SK-N-SH treated with all-trans-retinoic acid at 6 μM for 48 hours (cell line): ENCODE data around the gene FSIP1.

Experiments
- ATAC-seq: fragments of 200-7000 bp; cut with Tn5 transposase; 3 replicates; pipeline ENCODE4 v1.9.1; 2020; ENCODE audit warnings: mild to moderate bottlenecking, moderate library complexity
- ARNTL ChIP-seq: fragments of 450-650 bp; formaldehyde crosslinking; IDR thresholded peaks from 2 replicates; pipeline ENCODE4 v1.5.0; 2020; ENCODE audit warnings: low read depth, mild to moderate bottlenecking, moderate library complexity, borderline replicate concordance
- BACH2 ChIP-seq: fragments of 250-450 bp; sonication (Bioruptor Pico); IDR thresholded peaks from 2 replicates; pipeline ENCODE4 v1.9.0; 2021; ENCODE audit warnings: mild to moderate bottlenecking, borderline replicate concordance
- CSDC2 ChIP-seq: fragments of 250-450 bp; sonication (Bioruptor Pico); IDR thresholded peaks from 2 replicates; pipeline ENCODE4 v1.5.0; 2020; ENCODE audit warnings: mild to moderate bottlenecking, moderate library complexity
- ESRRG ChIP-seq: fragments of 250-450 bp; sonication (Bioruptor Pico); IDR thresholded peaks from 2 replicates; pipeline ENCODE4 v1.6.1; 2021; ENCODE audit warnings: mild to moderate bottlenecking
- GLIS3 ChIP-seq: fragments of 250-450 bp; sonication (Bioruptor Pico); IDR thresholded peaks from 2 replicates; pipeline ENCODE4 v1.5.0; 2020; ENCODE audit warnings: mild to moderate bottlenecking, moderate library complexity
- ISL1 ChIP-seq: fragments of 250-450 bp; sonication (Bioruptor Pico); IDR thresholded peaks from 2 replicates; pipeline ENCODE4 v2.1.2; 2022; ENCODE audit warnings: mild to moderate bottlenecking, moderate library complexity
- OSR1 ChIP-seq: fragments of 250-450 bp; sonication (Bioruptor Pico); IDR thresholded peaks from 2 replicates; pipeline ENCODE4 v1.8.0; 2022; ENCODE audit warnings: moderate library complexity, mild to moderate bottlenecking, inconsistent platforms
- POU6F1 ChIP-seq: fragments of 250-450 bp; sonication (Bioruptor Pico); IDR thresholded peaks from 2 replicates; pipeline ENCODE4 v1.8.0; 2021; ENCODE audit warnings: low read depth, mild to moderate bottlenecking, moderate library complexity, borderline replicate concordance
- PPARA ChIP-seq: fragments of 250-450 bp; sonication (Bioruptor Pico); IDR thresholded peaks from 2 replicates; pipeline ENCODE4 v1.5.0; 2020; ENCODE audit warnings: mild to moderate bottlenecking, borderline replicate concordance
- RARB ChIP-seq: fragments of 250-450 bp; sonication (Bioruptor Pico); IDR thresholded peaks from 2 replicates; pipeline ENCODE4 v1.8.0; 2021; ENCODE audit warnings: mild to moderate bottlenecking, moderate library complexity
- SNAI2 ChIP-seq: fragments of 250-450 bp; sonication (Bioruptor Pico); IDR thresholded peaks from 2 replicates; pipeline ENCODE4 v1.5.0; 2020; ENCODE audit warnings: mild to moderate bottlenecking, moderate library complexity
- TCF4 ChIP-seq: fragments of 250-450 bp; sonication (Bioruptor Pico); IDR thresholded peaks from 2 replicates; pipeline ENCODE4 v1.8.0; 2021; ENCODE audit warnings: mild to moderate bottlenecking, moderate library complexity, borderline replicate concordance
- TOX ChIP-seq: fragments of 250-450 bp; sonication (Bioruptor Pico); IDR thresholded peaks from 2 replicates; pipeline ENCODE4 v1.8.0; 2021; ENCODE audit warnings: mild to moderate bottlenecking, moderate library complexity, borderline replicate concordance
- ZC3H10 ChIP-seq: fragments of 250-450 bp; sonication (Bioruptor Pico); IDR thresholded peaks from 2 replicates; pipeline ENCODE4 v1.5.1; 2021; ENCODE audit warnings: mild to moderate bottlenecking, moderate library complexity
- ZFP3 ChIP-seq: fragments of 250-450 bp; sonication (Bioruptor Pico); IDR thresholded peaks from 2 replicates; pipeline ENCODE4 v1.5.0; 2020; ENCODE audit warnings: mild to moderate bottlenecking, moderate library complexity
- ZNF565 ChIP-seq: fragments of 450-650 bp; formaldehyde crosslinking; conservative IDR thresholded peaks from 2 replicates; pipeline ENCODE4 v1.5.0; 2020; ENCODE audit warnings: low read depth, mild to moderate bottlenecking, moderate library complexity
- ZNF70 ChIP-seq: fragments of 450-650 bp; formaldehyde crosslinking; IDR thresholded peaks from 2 replicates; pipeline ENCODE4 v1.5.0; 2020; ENCODE audit warnings: mild to moderate bottlenecking, moderate library complexity
- ZNF8 ChIP-seq: fragments of 450-650 bp; formaldehyde crosslinking; IDR thresholded peaks from 2 replicates; pipeline ENCODE4 v1.5.0; 2020; ENCODE audit warnings: mild to moderate bottlenecking, moderate library complexity
- TF ChIP-seq, protein P1 (sequence below): fragments of 250-450 bp; sonication (Bioruptor Pico); IDR thresholded peaks from 2 replicates; pipeline ENCODE4 v1.5.1; 2021; ENCODE audit warnings: mild to moderate bottlenecking, moderate library complexity
- TF ChIP-seq, protein P2 (sequence below): fragments of 250-450 bp; sonication (Bioruptor Pico); IDR thresholded peaks from 2 replicates; pipeline ENCODE4 v1.5.0; 2020; ENCODE audit warnings: mild to moderate bottlenecking, moderate library complexity
- TF ChIP-seq, protein P3 (sequence below): fragments of 250-450 bp; sonication (Bioruptor Pico); IDR thresholded peaks from 2 replicates; pipeline ENCODE4 v1.8.0; 2020; ENCODE audit warnings: mild to moderate bottlenecking, moderate library complexity, borderline replicate concordance

FSIP1 gene

DNA sequence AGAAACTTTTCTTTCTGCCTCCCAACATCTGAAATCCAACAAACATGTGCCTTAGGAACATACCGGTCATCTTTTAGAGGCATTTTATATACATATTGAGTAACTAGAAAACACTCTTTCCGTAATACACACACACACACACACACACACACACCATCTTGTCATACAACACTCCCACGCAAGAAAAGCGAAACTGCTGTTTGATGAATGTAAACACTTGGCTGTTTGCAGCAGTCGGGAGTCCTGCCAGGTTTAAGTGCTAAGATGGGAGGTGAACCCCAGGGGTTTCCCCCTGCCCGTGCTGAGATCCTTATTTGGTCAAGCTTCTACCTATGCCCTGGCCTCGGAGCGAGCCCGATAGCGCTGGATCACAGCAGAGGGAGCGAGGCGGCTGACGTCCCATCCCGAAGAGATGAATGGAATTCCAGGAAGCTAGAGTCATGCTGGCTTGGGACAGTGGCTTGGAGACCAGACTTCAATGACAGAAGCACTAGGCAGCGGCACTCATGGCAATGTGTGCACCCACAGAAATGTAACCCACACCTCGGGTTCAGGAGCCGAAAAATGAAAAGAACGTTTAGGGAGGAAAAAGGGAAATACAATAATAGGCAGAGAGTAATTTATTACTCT, 203.0 kb downstream of the FSIP1 start:
- no peak for TF ChIP-seq ZC3H10
- TF ChIP-seq BACH2 (CRISPR knock-in tag) = no peak
- TF ChIP-seq ZNF565 (CRISPR knock-in tag) = no peak
- TF ChIP-seq OSR1 (CRISPR knock-in tag) = no peak
- TF ChIP-seq RARB (CRISPR knock-in tag) = no peak
- no peak for TF ChIP-seq ESRRG
- no peak for TF ChIP-seq CSDC2
- no peak for TF ChIP-seq TOX (CRISPR knock-in tag)
- TF ChIP-seq ZNF8 = no peak
- no peak for TF ChIP-seq PPARA (CRISPR knock-in tag)
- TF ChIP-seq, protein P1, sequence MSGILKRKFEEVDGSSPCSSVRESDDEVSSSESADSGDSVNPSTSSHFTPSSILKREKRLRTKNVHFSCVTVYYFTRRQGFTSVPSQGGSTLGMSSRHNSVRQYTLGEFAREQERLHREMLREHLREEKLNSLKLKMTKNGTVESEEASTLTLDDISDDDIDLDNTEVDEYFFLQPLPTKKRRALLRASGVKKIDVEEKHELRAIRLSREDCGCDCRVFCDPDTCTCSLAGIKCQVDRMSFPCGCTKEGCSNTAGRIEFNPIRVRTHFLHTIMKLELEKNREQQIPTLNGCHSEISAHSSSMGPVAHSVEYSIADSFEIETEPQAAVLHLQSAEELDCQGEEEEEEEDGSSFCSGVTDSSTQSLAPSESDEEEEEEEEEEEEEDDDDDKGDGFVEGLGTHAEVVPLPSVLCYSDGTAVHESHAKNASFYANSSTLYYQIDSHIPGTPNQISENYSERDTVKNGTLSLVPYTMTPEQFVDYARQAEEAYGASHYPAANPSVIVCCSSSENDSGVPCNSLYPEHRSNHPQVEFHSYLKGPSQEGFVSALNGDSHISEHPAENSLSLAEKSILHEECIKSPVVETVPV = no peak
- TF ChIP-seq TCF4 (CRISPR knock-in tag) = no peak
- TF ChIP-seq, protein P2, sequence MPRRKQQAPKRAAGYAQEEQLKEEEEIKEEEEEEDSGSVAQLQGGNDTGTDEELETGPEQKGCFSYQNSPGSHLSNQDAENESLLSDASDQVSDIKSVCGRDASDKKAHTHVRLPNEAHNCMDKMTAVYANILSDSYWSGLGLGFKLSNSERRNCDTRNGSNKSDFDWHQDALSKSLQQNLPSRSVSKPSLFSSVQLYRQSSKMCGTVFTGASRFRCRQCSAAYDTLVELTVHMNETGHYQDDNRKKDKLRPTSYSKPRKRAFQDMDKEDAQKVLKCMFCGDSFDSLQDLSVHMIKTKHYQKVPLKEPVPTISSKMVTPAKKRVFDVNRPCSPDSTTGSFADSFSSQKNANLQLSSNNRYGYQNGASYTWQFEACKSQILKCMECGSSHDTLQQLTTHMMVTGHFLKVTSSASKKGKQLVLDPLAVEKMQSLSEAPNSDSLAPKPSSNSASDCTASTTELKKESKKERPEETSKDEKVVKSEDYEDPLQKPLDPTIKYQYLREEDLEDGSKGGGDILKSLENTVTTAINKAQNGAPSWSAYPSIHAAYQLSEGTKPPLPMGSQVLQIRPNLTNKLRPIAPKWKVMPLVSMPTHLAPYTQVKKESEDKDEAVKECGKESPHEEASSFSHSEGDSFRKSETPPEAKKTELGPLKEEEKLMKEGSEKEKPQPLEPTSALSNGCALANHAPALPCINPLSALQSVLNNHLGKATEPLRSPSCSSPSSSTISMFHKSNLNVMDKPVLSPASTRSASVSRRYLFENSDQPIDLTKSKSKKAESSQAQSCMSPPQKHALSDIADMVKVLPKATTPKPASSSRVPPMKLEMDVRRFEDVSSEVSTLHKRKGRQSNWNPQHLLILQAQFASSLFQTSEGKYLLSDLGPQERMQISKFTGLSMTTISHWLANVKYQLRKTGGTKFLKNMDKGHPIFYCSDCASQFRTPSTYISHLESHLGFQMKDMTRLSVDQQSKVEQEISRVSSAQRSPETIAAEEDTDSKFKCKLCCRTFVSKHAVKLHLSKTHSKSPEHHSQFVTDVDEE = no peak
- ATAC-seq = no peak

DNA sequence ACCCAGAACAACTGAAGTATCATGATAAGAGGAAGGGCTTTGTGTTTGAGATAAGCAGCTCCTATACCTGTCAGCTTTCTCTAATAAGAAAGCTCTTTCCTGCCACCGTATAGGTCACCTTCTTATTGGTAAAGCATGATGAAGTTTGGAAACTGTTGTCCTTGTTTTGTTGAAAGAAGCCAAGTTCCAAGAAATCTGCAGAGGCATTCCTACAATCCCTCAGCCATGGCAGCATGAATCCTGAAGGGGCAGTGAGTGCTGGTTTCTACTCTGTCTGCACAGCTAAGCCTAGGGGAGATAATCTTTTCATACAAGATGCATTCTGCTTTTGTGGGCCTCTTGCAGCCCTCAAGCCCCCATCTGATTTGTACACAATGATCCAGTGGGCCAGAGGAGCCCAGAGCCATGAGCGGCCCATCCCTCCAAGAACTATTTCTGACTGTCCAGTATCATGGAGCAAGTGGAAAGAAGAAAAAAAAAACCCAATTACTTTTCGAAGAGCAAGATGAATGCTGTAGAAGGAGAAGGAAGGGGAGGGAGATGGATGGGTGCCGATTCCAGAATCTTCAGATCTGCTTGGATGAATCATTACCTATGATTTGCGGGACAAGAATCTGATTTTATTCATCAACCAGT, 203.7 kb downstream of the FSIP1 start:
- ATAC-seq = no peak
- TF ChIP-seq BACH2 (CRISPR knock-in tag) = no peak
- TF ChIP-seq, protein P1 = no peak
- no peak for TF ChIP-seq OSR1 (CRISPR knock-in tag)
- TF ChIP-seq ARNTL (CRISPR knock-in tag) = no peak
- TF ChIP-seq ZFP3 (CRISPR knock-in tag) = no peak
- no peak for TF ChIP-seq ESRRG
- TF ChIP-seq POU6F1 (CRISPR knock-in tag) = no peak
- no peak for TF ChIP-seq CSDC2
- TF ChIP-seq SNAI2 (CRISPR knock-in tag) = no peak
- no peak for TF ChIP-seq ZNF565 (CRISPR knock-in tag)
- TF ChIP-seq TCF4 (CRISPR knock-in tag) = no peak
- no peak for TF ChIP-seq ZNF8
- TF ChIP-seq ISL1 (CRISPR knock-in tag) = no peak
- no peak for TF ChIP-seq ZNF70 (CRISPR knock-in tag)
- no peak for TF ChIP-seq TOX (CRISPR knock-in tag)
- TF ChIP-seq, protein P3, sequence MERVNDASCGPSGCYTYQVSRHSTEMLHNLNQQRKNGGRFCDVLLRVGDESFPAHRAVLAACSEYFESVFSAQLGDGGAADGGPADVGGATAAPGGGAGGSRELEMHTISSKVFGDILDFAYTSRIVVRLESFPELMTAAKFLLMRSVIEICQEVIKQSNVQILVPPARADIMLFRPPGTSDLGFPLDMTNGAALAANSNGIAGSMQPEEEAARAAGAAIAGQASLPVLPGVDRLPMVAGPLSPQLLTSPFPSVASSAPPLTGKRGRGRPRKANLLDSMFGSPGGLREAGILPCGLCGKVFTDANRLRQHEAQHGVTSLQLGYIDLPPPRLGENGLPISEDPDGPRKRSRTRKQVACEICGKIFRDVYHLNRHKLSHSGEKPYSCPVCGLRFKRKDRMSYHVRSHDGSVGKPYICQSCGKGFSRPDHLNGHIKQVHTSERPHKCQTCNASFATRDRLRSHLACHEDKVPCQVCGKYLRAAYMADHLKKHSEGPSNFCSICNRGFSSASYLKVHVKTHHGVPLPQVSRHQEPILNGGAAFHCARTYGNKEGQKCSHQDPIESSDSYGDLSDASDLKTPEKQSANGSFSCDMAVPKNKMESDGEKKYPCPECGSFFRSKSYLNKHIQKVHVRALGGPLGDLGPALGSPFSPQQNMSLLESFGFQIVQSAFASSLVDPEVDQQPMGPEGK (CRISPR knock-in tag) = no peak
- TF ChIP-seq, protein P2 = no peak
- TF ChIP-seq GLIS3 (CRISPR knock-in tag) = no peak
